IPS-20b (cell line): Measurements from ENCODE around the gene PNLDC1.
"Not testable (repeated sequence)": the region's sequence is repeated elsewhere in the genome, so short reads cannot be mapped to it uniquely, and the experiment has no call there.

Experiments
- H3K27ac ChIP-seq: one replicate; pipeline ENCODE4 v1.5.1; 2013; ENCODE audit warnings: low read length
- H3K27me3 ChIP-seq: 2 replicates; pipeline ENCODE4 v1.6.1; 2013; ENCODE audit warnings: mild to moderate bottlenecking, low read length, inconsistent platforms; ENCODE audit not compliant: insufficient read depth
- H3K36me3 ChIP-seq: 2 replicates; pipeline ENCODE4 v1.6.1; 2013; ENCODE audit warnings: low read depth, mild to moderate bottlenecking, inconsistent platforms, low read length, moderate library complexity; ENCODE audit not compliant: insufficient read depth
- H3K4me1 ChIP-seq: 2 replicates; pipeline ENCODE4 v1.6.1; 2013; ENCODE audit warnings: mild to moderate bottlenecking, control low read depth, inconsistent platforms, low read length, moderate library complexity; ENCODE audit not compliant: insufficient read depth
- H3K4me3 ChIP-seq: 2 replicates; pipeline ENCODE4 v1.5.1; 2013; ENCODE audit warnings: mild to moderate bottlenecking, low read length, inconsistent platforms
- H3K9ac ChIP-seq: 2 replicates; pipeline ENCODE4 v1.6.1; 2013; ENCODE audit warnings: low read depth, mild to moderate bottlenecking, inconsistent platforms, low read length, moderate library complexity
- H3K9me3 ChIP-seq: 2 replicates; pipeline ENCODE4 v1.6.1; 2013; ENCODE audit warnings: mild to moderate bottlenecking, low read depth, low read length, inconsistent platforms; ENCODE audit not compliant: insufficient read depth

PNLDC1 gene

DNA sequence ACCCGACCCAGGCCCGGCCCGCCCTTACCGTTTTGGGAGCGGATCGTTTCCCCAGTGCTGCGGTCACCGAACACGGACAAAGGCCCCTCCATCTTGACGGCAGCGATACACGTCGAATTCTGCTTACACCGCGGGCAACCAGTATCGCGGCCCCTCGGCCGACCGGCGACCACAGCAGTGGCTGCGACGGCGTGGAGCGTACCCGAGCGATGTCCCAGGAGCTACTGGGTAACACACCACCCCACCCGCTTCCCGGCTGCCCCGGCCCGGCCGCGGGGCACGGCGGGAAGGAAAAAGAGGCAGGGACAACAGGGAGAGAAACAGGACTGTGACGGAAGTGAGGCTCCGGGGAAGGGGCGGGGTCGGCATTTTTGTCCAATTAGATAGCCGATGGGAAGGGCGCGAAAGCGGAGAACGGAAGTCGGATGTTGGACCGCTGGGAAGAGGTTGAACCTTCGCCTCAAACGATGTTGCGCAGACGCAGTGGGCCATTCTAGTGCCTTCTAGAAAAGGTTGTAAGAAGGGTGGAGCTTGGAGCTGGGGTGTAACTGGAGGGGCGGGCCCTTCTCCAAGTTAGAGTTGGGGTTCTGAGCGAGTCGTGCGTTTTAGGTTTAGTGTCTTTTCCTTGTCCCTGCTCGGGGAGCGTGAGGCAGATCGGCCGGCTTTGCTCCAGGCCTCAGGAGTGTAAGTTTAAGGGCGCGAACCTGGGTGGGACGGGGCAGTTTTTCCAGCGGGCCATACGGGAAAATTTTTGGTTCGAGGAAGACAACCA, 10.5 kb upstream of the PNLDC1 start, which contains the start of gene TCP1:
TSS of gene TCP1 (minus strand) at position 226 of the 772 bp plus-strand sequence. CDS start at position 92, 134 bp downstream.
- Histone ChIP-seq H3K36me3 (peaks cover 62% of the 10 kb centered on the region), H3K27ac (peak within 1 kb of the TSS; percentile 65), H3K9ac (peak within 1 kb of the TSS; percentile 96), H3K27me3 (no peaks in the 10 kb centered on the region), H3K4me1 (peaks cover 4% of the 10 kb centered on the region; the same call in 1 of the 2 replicates), H3K4me3 (peak within 1 kb of the TSS; percentile 89), H3K9me3 (no peaks in the 10 kb centered on the region)

DNA sequence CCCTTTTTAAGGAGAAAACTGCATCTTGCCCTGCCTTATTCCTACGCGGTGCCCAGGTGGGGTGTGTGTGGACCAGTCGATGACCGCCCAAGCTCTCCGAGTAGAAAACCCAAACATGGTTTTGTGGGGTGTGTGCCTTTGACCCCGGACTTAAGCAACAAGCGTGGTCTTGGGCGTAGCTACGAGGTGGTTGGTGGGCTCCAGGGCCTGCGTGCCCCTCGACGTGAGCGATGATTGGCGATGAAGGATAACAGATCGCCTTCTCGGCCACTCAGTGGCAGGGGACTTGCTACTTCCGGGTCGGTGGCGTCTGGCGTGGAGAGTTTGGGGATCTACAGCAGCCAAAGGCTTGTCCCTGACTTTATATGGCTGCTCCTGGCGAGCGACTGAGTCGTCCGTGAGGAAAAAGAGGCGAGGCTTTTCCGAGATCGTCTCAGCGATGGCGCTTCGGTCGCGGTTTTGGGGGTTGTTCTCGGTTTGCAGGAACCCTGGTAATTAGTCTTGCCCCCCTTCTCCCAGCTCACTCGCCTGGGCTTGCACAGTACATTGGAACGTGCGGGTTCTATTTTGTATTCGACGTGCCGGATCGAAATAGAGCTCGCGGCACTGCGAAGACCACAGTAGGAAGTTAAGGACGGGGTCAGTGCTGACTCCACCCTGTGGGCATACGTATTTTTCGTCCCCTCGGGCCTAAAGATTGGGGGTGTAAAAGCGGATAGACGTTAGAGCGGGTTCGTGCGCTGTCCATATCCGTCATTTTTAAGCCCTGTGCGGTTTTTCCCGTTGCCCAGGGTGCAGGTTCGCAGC, 9.7 kb upstream of the PNLDC1 start, which contains the start of gene MRPL18:
TSS of gene MRPL18 (plus strand) at position 319 of the 807 bp plus-strand sequence. CDS start at position 440, 121 bp downstream.
- Histone ChIP-seq H3K9ac (peak within 1 kb of the TSS; percentile 96), H3K4me3 (peak within 1 kb of the TSS; percentile 89), H3K27me3 (no peaks in the 10 kb centered on the region), H3K27ac (peak within 1 kb of the TSS; percentile 65), H3K9me3 (no peaks in the 10 kb centered on the region), H3K36me3 (peaks cover 55% of the 10 kb centered on the region), H3K4me1 (peaks cover 4% of the 10 kb centered on the region; the same call in 1 of the 2 replicates)

DNA sequence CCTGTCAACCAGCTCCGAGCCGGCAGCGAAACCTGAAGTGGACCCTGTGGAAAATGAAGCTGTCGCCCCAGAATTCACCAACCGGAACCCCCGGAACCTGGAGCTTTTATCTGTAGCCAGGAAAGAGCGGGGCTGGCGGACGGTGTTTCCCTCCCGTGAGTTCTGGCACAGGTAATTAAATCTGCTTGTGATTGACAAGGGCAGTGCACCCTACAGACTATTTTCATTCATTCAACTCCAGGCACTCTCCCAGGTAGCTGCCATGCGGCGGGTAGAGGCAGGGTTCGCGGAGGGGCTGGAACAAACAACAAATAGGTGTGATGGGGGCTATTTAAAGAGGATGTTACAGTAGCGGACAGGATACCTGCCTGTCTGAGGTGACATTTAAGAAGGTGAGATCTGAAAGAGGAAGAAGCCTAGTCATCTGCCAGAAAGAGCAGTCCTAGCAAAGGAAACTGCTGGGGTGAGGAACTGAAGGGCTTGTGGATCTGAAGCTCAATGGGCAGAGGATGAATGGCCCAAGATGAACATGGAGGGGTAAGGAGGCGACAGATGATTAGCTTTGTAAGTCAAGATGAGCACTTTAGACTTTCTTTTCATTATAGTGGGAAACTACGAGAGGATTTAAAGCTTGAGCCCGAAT, 9.0 kb upstream of the PNLDC1 start:
- Histone ChIP-seq H3K4me3 (peak overlapping the region; percentile 89), H3K36me3 (peaks cover 50% of the 10 kb centered on the region), H3K9ac (peak overlapping the region; percentile 96), H3K9me3 (no peaks in the 10 kb centered on the region), H3K27ac (peak overlapping the region; percentile 65), H3K27me3 (no peaks in the 10 kb centered on the region), H3K4me1 (peaks cover 4% of the 10 kb centered on the region; the same call in 1 of the 2 replicates)

DNA sequence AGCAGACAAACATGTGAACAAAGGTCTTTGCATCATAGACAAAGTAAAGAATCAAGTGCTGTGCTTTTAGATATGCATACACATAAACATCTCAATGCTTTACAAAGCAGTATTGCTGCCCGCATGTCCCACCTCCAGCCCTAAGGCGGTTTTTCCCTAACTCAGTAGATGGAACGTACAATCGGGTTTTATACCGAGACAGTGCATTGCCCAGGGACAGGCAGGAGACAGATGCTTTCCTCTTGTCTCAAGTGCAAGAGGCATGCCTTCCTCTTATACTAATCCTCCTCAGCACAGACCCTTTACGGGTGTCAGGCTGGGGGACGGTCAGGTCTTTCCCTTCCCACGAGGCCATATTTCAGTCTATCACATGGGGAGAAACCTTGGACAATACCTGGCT, 5.1 kb upstream of the PNLDC1 start:
- not testable (repeated sequence) for H3K4me1 ChIP-seq, H3K9me3 ChIP-seq, H3K4me3 ChIP-seq, H3K27ac ChIP-seq, H3K9ac ChIP-seq, H3K27me3 ChIP-seq
- H3K36me3 ChIP-seq = peaks cover 60% of the 10 kb centered on the region

DNA sequence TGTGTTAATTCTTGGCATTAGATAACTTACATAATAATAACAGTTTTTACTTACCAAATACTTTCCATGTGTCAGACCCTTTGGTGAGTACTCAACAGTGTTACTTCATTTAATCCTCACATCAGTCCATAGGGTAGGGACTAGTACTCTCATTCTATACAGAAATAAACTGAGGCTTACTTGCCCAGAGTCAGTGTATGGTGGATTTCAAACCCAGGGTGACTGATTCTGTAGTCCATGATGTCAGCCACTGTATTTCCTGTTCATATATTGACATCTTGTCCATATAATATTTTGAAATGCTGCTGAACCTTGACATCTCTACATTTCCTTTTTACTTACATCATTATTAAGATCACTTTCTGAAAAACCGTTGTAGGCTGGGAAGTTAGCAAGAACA, 2.5 kb upstream of the PNLDC1 start:
- H3K36me3 ChIP-seq = peaks cover 51% of the 10 kb centered on the region
- no peak overlapping the region for H3K4me3 ChIP-seq
- no peaks in the 10 kb centered on the region for H3K27me3 ChIP-seq
- no peaks in the 10 kb centered on the region for H3K4me1 ChIP-seq
- no peaks in the 10 kb centered on the region for H3K9me3 ChIP-seq
- H3K9ac ChIP-seq = no peak overlapping the region
- H3K27ac ChIP-seq = no peak overlapping the region

DNA sequence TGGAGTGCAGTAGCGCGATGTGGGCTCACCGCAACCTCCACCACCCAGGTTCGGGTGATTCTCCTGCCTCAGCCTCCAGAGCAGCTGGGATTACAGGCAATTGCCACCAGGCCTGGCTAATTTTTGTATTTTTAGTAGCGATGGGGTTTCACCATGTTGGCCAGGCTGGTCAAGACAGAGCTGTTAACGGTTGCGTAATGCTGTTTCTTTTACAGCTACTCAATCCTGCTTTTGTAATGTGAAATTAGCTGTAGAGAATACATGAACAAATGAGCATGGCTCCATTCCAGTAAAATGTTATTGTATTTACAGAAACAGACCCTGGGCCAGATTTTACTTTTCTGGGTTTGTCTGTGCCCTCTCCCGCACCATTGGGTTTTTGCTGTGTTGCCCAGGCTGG, 1.9 kb downstream of the PNLDC1 start:
- Histone ChIP-seq H3K4me3 (no peak overlapping the region), H3K36me3 (peaks cover 22% of the 10 kb centered on the region), H3K9me3 (no peaks in the 10 kb centered on the region), H3K27me3 (no peaks in the 10 kb centered on the region), H3K4me1 (no peaks in the 10 kb centered on the region), H3K27ac (no peak overlapping the region), H3K9ac (no peak overlapping the region)

DNA sequence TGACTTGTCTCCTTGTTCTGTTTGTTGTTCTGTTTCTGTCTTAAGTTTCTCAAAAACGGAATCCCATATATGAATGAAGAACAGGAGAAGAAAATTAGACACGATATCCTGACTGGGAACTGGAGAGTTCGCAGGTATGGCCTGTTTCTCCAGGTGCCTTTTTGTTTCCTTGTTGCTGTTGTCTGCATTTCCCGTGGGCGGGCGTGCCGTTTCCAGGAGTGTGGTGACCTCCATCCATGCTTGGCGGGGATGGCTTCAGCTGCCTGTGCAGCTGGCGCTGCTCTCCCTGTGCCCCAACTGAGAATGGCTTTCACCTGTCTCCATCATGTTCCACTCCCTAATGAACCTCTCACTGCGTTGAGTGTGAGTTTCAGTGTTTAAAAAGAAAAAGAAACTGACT, 4.4 kb downstream of the PNLDC1 start:
- no peak overlapping the region for H3K27ac ChIP-seq
- no peak overlapping the region for H3K4me3 ChIP-seq

DNA sequence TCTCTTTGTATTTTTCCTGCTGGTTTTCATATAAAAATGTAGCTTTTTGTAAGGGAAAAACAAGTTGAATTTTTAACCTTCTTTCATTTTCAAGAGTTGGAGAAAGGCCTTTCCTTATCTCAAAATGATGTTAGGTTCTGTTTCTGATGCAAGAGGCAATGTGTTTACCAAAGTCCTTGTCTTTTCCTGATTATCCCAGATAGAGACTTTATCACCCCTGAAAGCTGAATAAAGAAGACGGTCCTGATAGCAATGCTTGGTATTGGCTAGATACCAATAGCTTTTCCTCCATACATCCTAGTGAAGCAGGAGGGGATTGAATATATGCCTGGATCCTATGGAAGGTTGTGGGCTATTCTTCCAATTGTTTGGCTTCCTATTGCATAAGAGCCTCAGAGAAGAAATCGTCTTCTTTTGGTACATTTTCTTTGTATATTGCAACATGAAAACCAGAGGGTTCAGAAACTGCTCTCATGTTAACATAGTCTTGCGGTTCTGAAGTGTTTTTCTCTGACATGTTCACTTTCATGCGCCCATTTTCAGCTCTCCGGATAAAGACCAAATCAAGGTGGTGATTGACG, 5.5 kb downstream of the PNLDC1 start:
- Histone ChIP-seq H3K36me3 (no peaks in the 10 kb centered on the region), H3K9ac (no peak overlapping the region), H3K27ac (no peak overlapping the region), H3K9me3 (no peaks in the 10 kb centered on the region), H3K27me3 (no peaks in the 10 kb centered on the region), H3K4me1 (no peaks in the 10 kb centered on the region), H3K4me3 (no peak overlapping the region)

More for the DNA sequence above, 4.4 kb downstream of the PNLDC1 start:
- Histone ChIP-seq H3K27me3 (no peaks in the 10 kb centered on the region), H3K9ac (no peak overlapping the region), H3K36me3 (no peaks in the 10 kb centered on the region), H3K9me3 (no peaks in the 10 kb centered on the region), H3K4me1 (no peaks in the 10 kb centered on the region)

DNA sequence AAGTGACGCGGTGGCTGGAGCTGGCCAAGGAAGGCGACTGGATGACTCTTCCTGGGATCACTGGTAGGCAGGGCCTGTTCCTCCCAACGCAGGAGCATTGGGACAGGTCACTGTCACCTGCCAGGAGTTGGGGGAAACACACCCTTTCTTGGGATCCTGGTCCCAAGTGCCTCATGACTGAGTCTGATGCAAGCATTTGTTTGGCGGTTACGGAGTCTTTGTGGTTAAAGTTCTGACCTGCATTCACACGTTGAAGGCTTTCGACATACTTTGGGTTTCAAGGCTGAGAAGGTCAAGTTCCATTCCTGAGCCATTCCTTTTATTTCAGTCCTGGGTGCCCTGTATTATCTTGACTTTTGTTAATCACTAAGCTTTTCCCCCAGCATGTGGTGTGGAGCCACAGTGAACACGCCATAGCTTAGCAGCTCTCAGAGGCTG, 6.0 kb downstream of the PNLDC1 start:
- H3K4me3 ChIP-seq = no peak overlapping the region
- no peak overlapping the region for H3K9ac ChIP-seq
- no peaks in the 10 kb centered on the region for H3K36me3 ChIP-seq
- H3K27ac ChIP-seq = no peak overlapping the region
- H3K4me1 ChIP-seq = no peaks in the 10 kb centered on the region
- no peaks in the 10 kb centered on the region for H3K27me3 ChIP-seq
- no peaks in the 10 kb centered on the region for H3K9me3 ChIP-seq

DNA sequence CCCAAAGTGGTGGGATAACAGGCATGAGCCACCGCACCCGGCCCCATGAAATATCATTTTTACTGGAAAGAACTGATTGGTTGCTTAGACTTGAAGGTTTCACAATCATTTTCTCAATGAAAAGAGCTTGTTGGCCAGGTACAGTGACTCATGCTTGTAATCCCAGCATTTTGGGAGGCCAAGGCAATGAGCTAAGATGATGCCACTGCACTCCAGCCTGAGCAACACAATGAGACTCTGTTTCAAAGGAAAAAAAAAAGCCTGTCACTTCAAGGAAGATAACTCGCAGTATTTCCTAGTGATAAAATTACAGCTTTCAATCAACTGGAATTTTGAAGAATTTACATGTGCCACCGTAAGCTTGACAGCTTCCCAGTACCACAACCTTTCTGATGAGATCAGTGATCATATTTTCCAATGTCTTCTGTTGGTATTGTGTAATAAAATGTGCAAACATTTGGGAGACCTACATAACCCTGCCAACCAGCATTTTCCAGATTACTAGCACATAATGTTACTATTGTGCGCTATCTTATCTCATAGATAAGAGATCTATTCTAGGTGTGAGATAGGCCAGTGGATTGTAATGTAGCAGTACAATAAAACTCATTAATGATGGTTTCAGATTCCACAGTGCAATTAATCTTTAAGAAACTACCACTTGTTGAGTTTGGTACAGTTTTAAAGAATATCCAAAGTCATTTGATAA, 7.2 kb downstream of the PNLDC1 start:
- Histone ChIP-seq H3K27ac (no peak overlapping the region), H3K36me3 (no peaks in the 10 kb centered on the region), H3K9ac (no peak overlapping the region), H3K4me1 (no peaks in the 10 kb centered on the region; the same call in 1 of the 2 replicates), H3K4me3 (no peak overlapping the region), H3K9me3 (no peaks in the 10 kb centered on the region), H3K27me3 (no peaks in the 10 kb centered on the region)

DNA sequence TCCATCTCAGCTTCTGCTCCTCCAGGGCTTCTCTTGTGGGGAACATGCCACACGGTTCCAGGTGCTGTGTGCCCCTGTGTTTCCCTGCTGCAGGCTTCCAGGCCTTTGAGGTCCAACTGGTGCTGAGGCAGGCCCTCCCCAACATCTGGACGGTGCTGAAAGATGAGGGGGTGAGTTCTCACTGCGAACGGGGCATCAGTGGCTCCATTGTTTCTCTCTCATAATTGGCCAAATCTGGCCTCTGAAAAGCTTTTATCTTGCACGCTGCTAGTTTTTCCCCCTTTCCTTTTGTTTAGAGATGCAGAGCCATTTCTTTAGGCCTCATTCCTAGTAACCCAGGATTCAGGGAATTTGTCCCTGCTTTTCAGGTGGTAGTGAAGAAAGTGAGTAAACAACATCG, 8.6 kb downstream of the PNLDC1 start:
- H3K9me3 ChIP-seq = no peaks in the 10 kb centered on the region
- H3K36me3 ChIP-seq = no peaks in the 10 kb centered on the region
- H3K27me3 ChIP-seq = no peaks in the 10 kb centered on the region
- H3K4me3 ChIP-seq = no peak overlapping the region
- no peaks in the 10 kb centered on the region; the same call in 1 of the 2 replicates for H3K4me1 ChIP-seq
- H3K9ac ChIP-seq = no peak overlapping the region
- no peak overlapping the region for H3K27ac ChIP-seq
